Measurements from ENCODE around the gene IL24.

The IL24 gene

DNA sequence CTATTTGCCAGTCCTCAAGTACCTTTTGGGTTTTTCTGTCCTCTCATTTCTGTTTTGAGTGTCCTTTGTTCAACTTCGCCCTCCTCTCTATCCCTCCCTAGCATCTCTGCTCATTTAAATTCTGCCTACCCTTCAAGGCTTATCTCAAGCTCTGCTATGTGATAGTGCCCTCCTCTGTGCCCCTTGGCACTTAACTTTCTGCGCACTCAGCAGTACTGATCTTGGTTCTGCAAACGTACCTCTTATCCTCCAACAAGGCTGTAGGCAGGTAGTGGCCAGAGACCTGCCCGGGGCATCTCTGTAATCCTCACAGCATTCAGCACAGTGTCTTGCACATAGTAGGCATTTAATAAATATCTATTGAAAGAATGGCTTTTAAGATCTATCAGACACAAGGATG, 37.1 kb upstream of the IL24 start:
- Histone ChIP-seq H3K27me3 (ENCODE audit: control insufficient read depth, insufficient read depth, low read length) (no peaks in the 10 kb centered on the region), H3K36me3 (ENCODE audit: control insufficient read depth, insufficient read depth, low read length) (no peaks in the 10 kb centered on the region), H3K27ac (ENCODE audit: low read length) (no peak overlapping the region), H3K4me1 (ENCODE audit: control insufficient read depth, insufficient read depth, low read length) (no peaks in the 10 kb centered on the region), H3K4me3 (ENCODE audit: low read length) (no peak overlapping the region), H3K9me3 (ENCODE audit: control insufficient read depth, insufficient read depth, low read length) (no peaks in the 10 kb centered on the region)
- no peak for DNase-seq (ENCODE audit: low read depth, low spot score)
- WGBS (ENCODE audit: insufficient coverage, insufficient read length): no CpG with 5 or more reads among the region's 4 CpGs

DNA sequence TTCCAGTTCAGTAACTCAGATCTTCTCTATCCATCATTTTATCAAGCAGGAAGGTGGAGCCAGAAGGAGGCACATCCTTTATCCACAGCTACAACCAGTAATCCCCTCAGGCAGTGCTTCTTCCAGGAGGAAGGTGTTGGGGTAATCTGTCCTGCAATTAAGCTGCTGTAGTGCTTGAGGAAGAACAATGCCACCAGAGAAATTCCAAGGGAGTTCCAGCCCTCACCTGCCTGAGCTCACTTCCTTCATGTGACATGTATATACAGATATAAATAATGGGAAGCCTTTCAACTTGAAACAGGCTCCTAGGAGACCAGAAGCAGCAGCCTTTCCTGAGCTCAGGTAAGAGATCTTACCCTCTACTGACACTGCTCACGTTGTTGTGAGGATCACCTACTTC, 34.0 kb upstream of the IL24 start:
- WGBS (ENCODE audit: insufficient coverage, insufficient read length): no CpG with 5 or more reads among the region's 1 CpG
- Histone ChIP-seq H3K9me3 (ENCODE audit: control insufficient read depth, insufficient read depth, low read length) (no peaks in the 10 kb centered on the region), H3K4me1 (ENCODE audit: control insufficient read depth, insufficient read depth, low read length) (no peaks in the 10 kb centered on the region), H3K4me3 (ENCODE audit: low read length) (no peak overlapping the region), H3K27me3 (ENCODE audit: control insufficient read depth, insufficient read depth, low read length) (no peaks in the 10 kb centered on the region), H3K36me3 (ENCODE audit: control insufficient read depth, insufficient read depth, low read length) (no peaks in the 10 kb centered on the region), H3K27ac (ENCODE audit: low read length) (no peak overlapping the region)
- no peak for DNase-seq (ENCODE audit: low read depth, low spot score)

DNA sequence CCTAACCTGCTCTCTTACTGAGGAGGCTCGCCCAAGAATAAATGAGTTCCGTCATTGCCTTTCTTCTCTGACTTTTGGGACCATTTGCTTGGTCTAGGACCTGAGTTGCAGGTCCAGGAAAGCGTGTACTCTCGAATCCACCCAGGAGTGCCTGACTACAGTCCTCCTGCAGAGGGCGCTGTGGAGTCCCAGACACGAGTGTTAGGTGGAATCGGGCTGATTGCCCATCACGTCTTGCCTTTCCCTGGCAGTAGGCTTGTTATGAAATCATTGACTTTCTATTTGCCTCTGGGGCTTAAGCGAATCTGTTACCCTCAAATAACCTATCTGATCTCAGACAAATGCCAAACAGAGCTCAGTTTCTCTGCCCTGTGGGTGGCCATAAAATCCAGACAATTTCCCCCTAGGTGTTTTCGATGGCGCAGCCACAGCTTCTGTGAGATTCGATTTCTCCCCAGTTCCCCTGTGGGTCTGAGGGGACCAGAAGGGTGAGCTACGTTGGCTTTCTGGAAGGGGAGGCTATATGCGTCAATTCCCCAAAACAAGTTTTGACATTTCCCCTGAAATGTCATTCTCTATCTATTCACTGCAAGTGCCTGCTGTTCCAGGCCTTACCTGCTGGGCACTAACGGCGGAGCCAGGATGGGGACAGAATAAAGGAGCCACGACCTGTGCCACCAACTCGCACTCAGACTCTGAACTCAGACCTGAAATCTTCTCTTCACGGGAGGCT, 32.1 kb upstream of the IL24 start, which contains the start of gene IL20:
TSS of gene IL20 (plus strand) at position 685 of the 733 bp plus-strand sequence. CDS start 230 bp downstream, outside the sequence.
- H3K9me3 ChIP-seq (ENCODE audit: control insufficient read depth, insufficient read depth, low read length): no peaks in the 10 kb centered on the region
- no peak within 1 kb of the TSS for H3K27ac ChIP-seq (ENCODE audit: low read length)
- no peak within 1 kb of the TSS for H3K4me3 ChIP-seq (ENCODE audit: low read length)
- H3K36me3 ChIP-seq (ENCODE audit: control insufficient read depth, insufficient read depth, low read length): no peaks in the 10 kb centered on the region
- H3K27me3 ChIP-seq (ENCODE audit: control insufficient read depth, insufficient read depth, low read length): no peaks in the 10 kb centered on the region
- no CpG with 5 or more reads among the region's 19 CpGs for WGBS (ENCODE audit: insufficient coverage, insufficient read length)
- no peaks in the 10 kb centered on the region for H3K4me1 ChIP-seq (ENCODE audit: control insufficient read depth, insufficient read depth, low read length)
- peak; percentile 74 for DNase-seq (ENCODE audit: low read depth, low spot score)

DNA sequence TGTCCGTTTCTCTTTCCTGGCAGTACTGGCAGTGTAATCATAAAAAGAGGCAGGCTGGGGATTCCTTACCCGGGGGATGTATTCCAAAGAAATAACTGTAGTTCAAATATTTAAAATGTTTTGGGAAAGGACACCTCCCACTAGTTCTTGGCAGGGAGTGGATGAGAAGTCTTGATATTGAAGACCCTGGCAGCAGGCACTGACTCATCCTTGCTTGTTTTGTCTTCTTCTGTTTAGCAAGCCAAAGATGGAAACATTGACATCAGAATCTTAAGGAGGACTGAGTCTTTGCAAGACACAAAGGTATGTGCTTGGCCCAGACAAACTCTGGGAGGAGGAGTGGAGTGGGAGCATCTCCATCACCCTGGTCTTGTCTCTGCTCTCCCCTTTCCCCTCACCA, 31.2 kb upstream of the IL24 start:
- H3K9me3 ChIP-seq (ENCODE audit: control insufficient read depth, insufficient read depth, low read length): no peaks in the 10 kb centered on the region
- DNase-seq (ENCODE audit: low read depth, low spot score): no peak
- no peak overlapping the region for H3K4me3 ChIP-seq (ENCODE audit: low read length)
- no peaks in the 10 kb centered on the region for H3K36me3 ChIP-seq (ENCODE audit: control insufficient read depth, insufficient read depth, low read length)
- WGBS (ENCODE audit: insufficient coverage, insufficient read length): no CpG with 5 or more reads among the region's 2 CpGs
- no peak overlapping the region for H3K27ac ChIP-seq (ENCODE audit: low read length)
- H3K27me3 ChIP-seq (ENCODE audit: control insufficient read depth, insufficient read depth, low read length): no peaks in the 10 kb centered on the region
- no peaks in the 10 kb centered on the region for H3K4me1 ChIP-seq (ENCODE audit: control insufficient read depth, insufficient read depth, low read length)

DNA sequence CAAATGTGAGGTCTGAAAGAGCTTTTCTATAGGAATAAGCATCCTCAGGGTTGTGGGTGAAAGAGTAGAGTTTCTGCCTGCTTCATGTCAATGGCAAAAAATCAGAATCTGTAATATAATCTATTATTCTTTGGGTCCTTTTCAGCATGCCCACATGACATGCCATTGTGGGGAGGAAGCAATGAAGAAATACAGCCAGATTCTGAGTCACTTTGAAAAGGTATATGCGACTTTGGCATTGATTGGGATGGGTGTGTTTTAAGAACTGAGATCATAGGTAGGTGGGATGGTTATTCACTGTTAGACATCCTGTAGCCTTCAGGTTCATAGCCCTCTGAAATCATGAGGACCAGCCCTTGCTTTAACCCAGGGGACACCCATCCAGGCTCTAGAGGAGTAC, 30.0 kb upstream of the IL24 start:
- WGBS (ENCODE audit: insufficient coverage, insufficient read length): no CpG with 5 or more reads among the region's 1 CpG
- H3K36me3 ChIP-seq (ENCODE audit: control insufficient read depth, insufficient read depth, low read length): no peaks in the 10 kb centered on the region
- no peak overlapping the region for H3K4me3 ChIP-seq (ENCODE audit: low read length)
- H3K27ac ChIP-seq (ENCODE audit: low read length): no peak overlapping the region
- H3K27me3 ChIP-seq (ENCODE audit: control insufficient read depth, insufficient read depth, low read length): no peaks in the 10 kb centered on the region
- no peaks in the 10 kb centered on the region for H3K4me1 ChIP-seq (ENCODE audit: control insufficient read depth, insufficient read depth, low read length)
- no peaks in the 10 kb centered on the region for H3K9me3 ChIP-seq (ENCODE audit: control insufficient read depth, insufficient read depth, low read length)
- DNase-seq (ENCODE audit: low read depth, low spot score): no peak

DNA sequence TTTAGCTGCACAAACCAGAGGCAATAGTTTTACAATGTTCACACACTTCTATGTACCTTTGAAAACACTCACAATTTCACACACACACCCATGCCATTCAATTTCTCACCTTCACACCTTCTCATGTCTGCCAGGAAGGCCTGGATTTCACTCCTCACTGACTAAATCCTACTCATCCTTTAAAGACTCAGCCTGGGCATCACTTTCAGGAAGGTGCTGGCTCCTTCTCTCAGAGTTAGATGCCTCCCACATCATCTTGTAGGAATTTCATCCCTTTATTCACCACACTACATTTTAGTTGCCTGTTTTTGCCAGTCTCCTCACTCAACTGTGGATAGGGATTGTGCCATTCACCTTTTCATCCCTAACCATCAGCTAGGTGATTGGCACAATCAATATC, 29.5 kb upstream of the IL24 start:
- Histone ChIP-seq H3K4me1 (ENCODE audit: control insufficient read depth, insufficient read depth, low read length) (no peaks in the 10 kb centered on the region), H3K4me3 (ENCODE audit: low read length) (no peak overlapping the region), H3K27me3 (ENCODE audit: control insufficient read depth, insufficient read depth, low read length) (no peaks in the 10 kb centered on the region), H3K36me3 (ENCODE audit: control insufficient read depth, insufficient read depth, low read length) (no peaks in the 10 kb centered on the region), H3K9me3 (ENCODE audit: control insufficient read depth, insufficient read depth, low read length) (no peaks in the 10 kb centered on the region), H3K27ac (ENCODE audit: low read length) (no peak overlapping the region)
- DNase-seq (ENCODE audit: low read depth, low spot score): no peak

DNA sequence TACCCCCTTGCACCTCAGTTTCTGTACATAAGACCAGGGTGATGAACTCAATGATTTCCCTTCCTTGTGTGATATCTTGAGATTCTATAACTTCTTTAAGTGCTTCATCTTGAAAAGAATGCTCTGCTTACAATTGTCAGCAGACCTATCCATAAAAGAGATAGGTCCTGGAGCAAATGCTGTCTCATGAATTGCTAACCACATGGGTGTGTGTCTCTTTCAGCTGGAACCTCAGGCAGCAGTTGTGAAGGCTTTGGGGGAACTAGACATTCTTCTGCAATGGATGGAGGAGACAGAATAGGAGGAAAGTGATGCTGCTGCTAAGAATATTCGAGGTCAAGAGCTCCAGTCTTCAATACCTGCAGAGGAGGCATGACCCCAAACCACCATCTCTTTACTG, 29.0 kb upstream of the IL24 start:
- Histone ChIP-seq H3K4me3 (ENCODE audit: low read length) (no peak overlapping the region), H3K36me3 (ENCODE audit: control insufficient read depth, insufficient read depth, low read length) (no peaks in the 10 kb centered on the region), H3K9me3 (ENCODE audit: control insufficient read depth, insufficient read depth, low read length) (no peaks in the 10 kb centered on the region), H3K27me3 (ENCODE audit: control insufficient read depth, insufficient read depth, low read length) (no peaks in the 10 kb centered on the region), H3K27ac (ENCODE audit: low read length) (no peak overlapping the region), H3K4me1 (ENCODE audit: control insufficient read depth, insufficient read depth, low read length) (no peaks in the 10 kb centered on the region)
- WGBS (ENCODE audit: insufficient coverage, insufficient read length): no CpG with 5 or more reads among the region's 1 CpG
- DNase-seq (ENCODE audit: low read depth, low spot score): no peak

DNA sequence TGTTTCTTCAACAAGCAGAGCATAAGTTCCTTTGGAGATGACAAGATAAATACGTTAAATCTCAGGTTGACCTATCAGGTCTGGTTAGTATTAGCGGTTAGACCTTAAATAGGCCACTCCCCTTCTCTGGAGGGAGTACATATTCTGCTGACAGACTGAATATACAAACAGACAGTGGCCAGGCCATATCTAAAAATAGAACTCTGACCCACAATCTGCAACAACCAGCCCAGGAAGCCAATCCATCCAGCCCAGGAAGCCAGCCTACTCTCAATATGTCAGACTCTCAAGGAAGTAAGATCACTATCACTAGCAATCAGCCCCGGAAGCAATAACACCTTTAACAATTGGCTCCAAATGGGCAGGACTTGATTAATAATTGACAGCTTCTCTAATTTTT, 25.1 kb upstream of the IL24 start:
- no peaks in the 10 kb centered on the region for H3K36me3 ChIP-seq (ENCODE audit: control insufficient read depth, insufficient read depth, low read length)
- no peaks in the 10 kb centered on the region for H3K4me1 ChIP-seq (ENCODE audit: control insufficient read depth, insufficient read depth, low read length)
- H3K27me3 ChIP-seq (ENCODE audit: control insufficient read depth, insufficient read depth, low read length): no peaks in the 10 kb centered on the region
- no peak for DNase-seq (ENCODE audit: low read depth, low spot score)
- WGBS (ENCODE audit: insufficient coverage, insufficient read length): no CpG with 5 or more reads among the region's 3 CpGs
- H3K9me3 ChIP-seq (ENCODE audit: control insufficient read depth, insufficient read depth, low read length): no peaks in the 10 kb centered on the region
- H3K4me3 ChIP-seq (ENCODE audit: low read length): no peak overlapping the region
- no peak overlapping the region for H3K27ac ChIP-seq (ENCODE audit: low read length)

DNA sequence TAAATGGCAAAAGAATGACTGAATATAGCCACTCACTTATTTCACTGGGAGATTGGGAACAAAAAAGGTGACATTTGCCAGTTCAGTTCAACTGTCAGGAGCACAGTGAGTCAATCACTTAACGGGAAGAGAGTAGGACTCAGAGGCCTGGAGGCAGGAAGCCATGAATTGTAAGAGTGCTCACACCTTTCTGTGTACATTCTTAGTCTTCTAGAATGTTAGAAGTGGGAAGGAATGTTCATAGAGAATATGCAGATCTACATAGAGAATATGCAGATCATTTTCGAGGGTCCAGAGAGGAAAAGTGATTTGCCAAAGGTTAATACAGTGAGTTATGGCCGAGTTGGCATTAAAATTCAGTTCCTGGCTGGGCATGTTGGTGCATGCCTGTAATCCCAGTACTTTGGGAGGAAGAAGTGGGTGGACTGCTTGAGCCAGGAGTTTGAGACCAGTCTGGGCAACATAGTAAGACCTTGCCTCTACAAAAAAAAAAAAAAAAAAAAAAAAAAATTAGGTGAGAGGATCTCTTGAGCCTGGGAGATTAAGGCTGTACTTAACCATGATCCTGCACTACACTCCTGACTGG, 23.5 kb upstream of the IL24 start:
- Histone ChIP-seq H3K4me1 (ENCODE audit: control insufficient read depth, insufficient read depth, low read length) (no peaks in the 10 kb centered on the region), H3K27ac (ENCODE audit: low read length) (no peak overlapping the region), H3K27me3 (ENCODE audit: control insufficient read depth, insufficient read depth, low read length) (no peaks in the 10 kb centered on the region), H3K9me3 (ENCODE audit: control insufficient read depth, insufficient read depth, low read length) (no peaks in the 10 kb centered on the region), H3K4me3 (ENCODE audit: low read length) (no peak overlapping the region), H3K36me3 (ENCODE audit: control insufficient read depth, insufficient read depth, low read length) (no peaks in the 10 kb centered on the region)
- no CpG with 5 or more reads among the region's 3 CpGs for whole genome bisulfite sequencing (ENCODE audit: insufficient coverage, insufficient read length)
- no peak for DNase-seq (ENCODE audit: low read depth, low spot score)

DNA sequence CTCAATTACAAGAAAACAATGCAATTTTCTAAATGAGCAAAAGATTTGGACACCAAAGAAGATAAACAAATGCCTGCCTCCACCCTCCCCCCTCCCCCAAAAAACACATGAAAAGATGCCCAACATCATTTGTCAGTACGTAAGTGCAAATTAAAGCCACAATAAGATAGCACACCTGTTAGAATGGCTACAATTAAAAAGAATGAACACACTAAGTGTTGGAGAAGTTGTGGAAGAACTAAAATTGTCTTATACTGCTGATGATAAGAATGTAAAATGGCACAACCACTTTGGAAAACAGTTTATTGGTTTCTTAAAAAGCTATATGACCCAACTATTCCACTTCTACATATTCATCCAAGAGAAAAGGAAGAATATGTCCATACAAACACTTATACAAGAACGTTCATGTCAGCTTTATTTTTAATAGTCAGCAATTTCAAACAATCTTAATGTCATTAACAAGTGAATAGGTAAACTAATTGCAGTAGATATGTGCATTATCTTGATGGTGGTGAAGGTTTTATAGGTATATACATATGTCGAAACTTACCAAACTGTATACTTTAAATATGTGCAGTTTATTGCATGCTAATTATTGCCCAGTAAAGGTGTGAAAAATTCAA, 21.4 kb upstream of the IL24 start:
- no peaks in the 10 kb centered on the region for H3K9me3 ChIP-seq (ENCODE audit: control insufficient read depth, insufficient read depth, low read length)
- no peaks in the 10 kb centered on the region for H3K27me3 ChIP-seq (ENCODE audit: control insufficient read depth, insufficient read depth, low read length)
- H3K4me1 ChIP-seq (ENCODE audit: control insufficient read depth, insufficient read depth, low read length): no peaks in the 10 kb centered on the region
- H3K27ac ChIP-seq (ENCODE audit: low read length): no peak overlapping the region
- no peaks in the 10 kb centered on the region for H3K36me3 ChIP-seq (ENCODE audit: control insufficient read depth, insufficient read depth, low read length)
- no CpG with 5 or more reads among the region's 3 CpGs for WGBS (ENCODE audit: insufficient coverage, insufficient read length)
- H3K4me3 ChIP-seq (ENCODE audit: low read length): no peak overlapping the region
- no peak for DNase-seq (ENCODE audit: low read depth, low spot score)

DNA sequence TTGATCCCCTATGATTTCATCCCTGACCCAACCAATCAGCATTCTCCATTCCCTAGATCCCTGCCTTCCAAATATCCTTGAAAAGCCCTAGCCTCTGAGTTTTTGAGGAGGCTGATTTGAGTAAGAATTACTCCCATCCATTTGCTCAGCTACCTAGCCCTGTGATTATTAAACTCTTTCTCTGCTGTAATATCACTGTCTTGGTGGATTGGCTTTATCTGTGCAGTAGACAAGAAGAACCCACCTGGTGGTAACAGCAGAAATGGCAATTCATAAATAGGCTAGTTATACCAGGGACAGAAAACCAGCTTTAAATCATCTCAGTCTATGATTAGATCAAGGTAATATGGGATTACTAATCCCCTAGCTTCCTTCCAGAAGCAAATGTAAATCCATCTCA, 18.8 kb upstream of the IL24 start:
- no peak overlapping the region for H3K27ac ChIP-seq (ENCODE audit: low read length)
- H3K4me1 ChIP-seq (ENCODE audit: control insufficient read depth, insufficient read depth, low read length): no peaks in the 10 kb centered on the region
- H3K4me3 ChIP-seq (ENCODE audit: low read length): no peak overlapping the region
- no peaks in the 10 kb centered on the region for H3K27me3 ChIP-seq (ENCODE audit: control insufficient read depth, insufficient read depth, low read length)
- no peaks in the 10 kb centered on the region for H3K9me3 ChIP-seq (ENCODE audit: control insufficient read depth, insufficient read depth, low read length)
- no peaks in the 10 kb centered on the region for H3K36me3 ChIP-seq (ENCODE audit: control insufficient read depth, insufficient read depth, low read length)
- DNase-seq (ENCODE audit: low read depth, low spot score): no peak

All from iPS DF 6.9 (cell line).